GM12878 (cell line): Measurements from ENCODE around the gene PRSS36.

Experiments used
- BMI1 ChIP-seq: fragments of 450-650 bp; IDR thresholded peaks from 2 replicates; pipeline ENCODE4 v1.6.1; 2016; ENCODE audit warnings: mild to moderate bottlenecking, moderate library complexity, borderline replicate concordance
- CTCF ChIP-seq, 3 experiments: IDR thresholded peaks in 2 of 3; conservative IDR thresholded peaks in 1 of 3; 2 replicates each; pipeline ENCODE4 v1.5.1; 2011; ENCODE audit warnings: low read depth in 3 of 3, low read length in 3 of 3, mild to moderate bottlenecking in 3 of 3, control low read depth in 2 of 3, moderate library complexity in 2 of 3, inconsistent platforms in 1 of 3, mixed read lengths in 1 of 3; ENCODE audit not compliant: control insufficient read depth in 2 of 3, insufficient read depth in 1 of 3; ENCODE audit errors: extremely low read depth in 1 of 3
- EP300 ChIP-seq, 2 experiments: fragments of 150-350 bp in 1 of 2; IDR thresholded peaks; 2 replicates each; pipeline ENCODE4 v1.6.1; 2011 to 2012; ENCODE audit warnings: low read depth in 2 of 2, low read length in 2 of 2, borderline replicate concordance in 1 of 2, improper control_type of control experiment in 1 of 2, inconsistent platforms in 1 of 2; ENCODE audit not compliant: control insufficient read depth in 1 of 2
- FOXK2 ChIP-seq: fragments of 450-650 bp; IDR thresholded peaks from 2 replicates; pipeline ENCODE4 v1.6.1; 2017; ENCODE audit warnings: mild to moderate bottlenecking, moderate library complexity
- NR2F1 ChIP-seq: fragments of 450-650 bp; conservative IDR thresholded peaks from 2 replicates; pipeline ENCODE4 v1.6.1; 2017; ENCODE audit warnings: mild to moderate bottlenecking
- POLR2AphosphoS5 ChIP-seq: IDR thresholded peaks from 2 replicates; pipeline ENCODE4 v1.6.1; 2011; ENCODE audit warnings: mild to moderate bottlenecking, low read length, inconsistent platforms
- RAD21 ChIP-seq: IDR thresholded peaks from 2 replicates; pipeline ENCODE4 v1.6.1; 2011; ENCODE audit warnings: mild to moderate bottlenecking, low read depth, low read length, moderate library complexity; ENCODE audit not compliant: insufficient read depth
- REST ChIP-seq: IDR thresholded peaks from 2 replicates; pipeline ENCODE4 v1.6.1; 2012; ENCODE audit warnings: mild to moderate bottlenecking, low read depth, low read length
- ZBTB33 ChIP-seq: fragments of 450-650 bp; IDR thresholded peaks from 2 replicates; pipeline ENCODE4 v1.6.1; 2017; ENCODE audit warnings: mild to moderate bottlenecking
- ZNF207 ChIP-seq: fragments of 450-650 bp; IDR thresholded peaks from 2 replicates; pipeline ENCODE4 v1.6.1; 2014; ENCODE audit warnings: antibody characterized with exemption, mild to moderate bottlenecking, borderline replicate concordance

DNA sequence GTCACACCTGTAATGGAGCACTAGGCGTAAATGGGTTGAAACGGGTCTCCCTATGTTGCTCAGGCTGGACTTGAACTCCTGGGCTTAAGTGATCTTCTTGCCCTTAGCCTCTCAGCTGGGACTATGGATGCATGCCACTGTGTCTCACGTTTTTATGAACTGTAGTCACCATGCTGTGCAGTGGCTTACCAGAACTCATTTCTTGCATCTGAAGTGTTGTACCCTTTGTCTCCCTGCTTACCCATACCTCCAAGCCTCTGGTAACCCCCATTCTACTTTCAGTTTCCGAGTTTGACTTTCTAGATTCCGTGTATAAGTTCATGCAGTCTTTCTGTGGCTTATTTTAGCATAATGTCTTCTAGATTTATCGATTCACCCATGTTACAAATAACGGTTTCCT, 45.0 kb upstream of the PRSS36 start:
- no peak for TF ChIP-seq ZNF207
- TF ChIP-seq RAD21: no peak
- no peak for TF ChIP-seq BMI1
- peak; percentile 86 for TF ChIP-seq POLR2AphosphoS5
- TF ChIP-seq FOXK2: no peak
- TF ChIP-seq EP300 (IDR thresholded peaks at IDR 0.05; ENCODE audit: borderline replicate concordance in 1 of 2, control insufficient read depth in 1 of 2, low read depth in 2 of 2, low read length in 2 of 2): no peak
- no peak for TF ChIP-seq REST
- TF ChIP-seq NR2F1: no peak
- TF ChIP-seq ZBTB33: no peak
- no peak for TF ChIP-seq CTCF (IDR thresholded peaks at IDR 0.05 in 2 of 3, conservative IDR thresholded peaks at IDR 0.05 in 1 of 3; ENCODE audit: control insufficient read depth in 2 of 3, extremely low read depth in 1 of 3, insufficient read depth in 1 of 3, low read depth in 3 of 3, low read length in 3 of 3)
